Measurements from ENCODE around the gene MAST4.
A peak's percentile ranks its signal among the peaks of the same experiment; 100 is the strongest.

Gene MAST4

DNA sequence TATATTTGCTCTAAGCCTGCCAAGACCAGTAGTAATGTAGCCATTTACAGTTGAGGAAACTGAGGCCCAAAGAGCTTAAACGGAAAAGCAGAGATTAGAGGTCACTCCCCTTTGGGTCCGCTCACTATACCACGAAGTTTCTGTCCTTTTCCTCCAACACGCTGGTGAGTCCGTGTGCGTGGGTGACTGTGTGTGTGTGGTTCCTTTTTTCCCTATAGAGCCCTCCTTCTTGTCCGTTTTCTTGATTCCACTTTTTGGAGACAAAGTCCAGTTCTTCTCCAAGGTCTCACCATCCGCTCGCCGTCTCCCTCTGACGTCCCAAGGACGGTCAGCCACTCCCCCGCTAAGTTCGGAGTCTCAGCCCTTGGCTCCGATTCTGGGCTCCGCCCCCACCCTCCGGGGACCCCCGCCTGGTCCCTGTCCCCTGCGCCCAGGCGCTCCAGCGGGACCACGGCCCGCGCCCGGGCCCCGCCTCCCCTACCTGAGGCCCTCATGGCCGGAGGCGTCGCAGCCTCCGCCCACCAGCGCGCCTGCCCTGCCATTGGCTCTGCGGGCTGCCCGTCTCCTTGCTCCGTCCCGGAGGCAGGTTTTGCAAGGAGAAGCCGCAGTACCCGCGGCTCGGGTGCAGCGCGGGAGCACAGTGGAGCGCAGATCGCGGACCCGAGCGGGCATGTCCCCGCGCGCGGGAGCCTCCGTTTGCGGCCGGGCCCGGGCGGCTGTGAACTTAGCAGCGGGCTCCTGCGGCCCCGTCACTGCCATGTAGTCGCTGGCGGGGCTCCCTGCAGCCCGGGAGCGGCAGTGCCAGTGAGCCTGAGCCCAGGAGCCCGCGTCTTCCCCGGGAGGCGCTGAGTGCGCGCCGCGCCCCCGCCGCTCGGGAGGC, at the start of gene MAST4:
Gene MAST4, plus strand, starts transcription at position 638 of the 880 bp plus-strand sequence. CDS start 263 bp downstream, outside the sequence.
- DNase-seq, result peak; percentile 95

DNA sequence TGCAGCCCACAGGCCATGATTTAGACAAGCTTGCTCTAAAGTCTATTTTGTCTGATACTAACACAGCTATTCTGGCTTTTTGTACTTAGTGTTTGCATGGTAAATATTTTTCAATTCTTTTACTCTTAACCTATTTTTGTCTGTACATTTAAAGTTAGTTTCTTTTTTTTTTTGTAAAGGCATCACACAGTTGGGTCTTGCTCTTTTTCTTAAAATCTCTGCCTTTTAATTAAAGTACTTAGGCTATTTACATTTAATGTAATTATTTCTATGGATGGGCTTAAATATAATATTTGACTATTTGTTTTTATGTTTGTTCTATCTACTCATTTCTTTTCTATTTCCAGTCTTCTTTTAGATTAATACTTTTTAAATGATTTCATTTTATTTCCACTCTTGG, 49.7 kb upstream of the MAST4 start:
- DNase-seq, result no peak

DNA sequence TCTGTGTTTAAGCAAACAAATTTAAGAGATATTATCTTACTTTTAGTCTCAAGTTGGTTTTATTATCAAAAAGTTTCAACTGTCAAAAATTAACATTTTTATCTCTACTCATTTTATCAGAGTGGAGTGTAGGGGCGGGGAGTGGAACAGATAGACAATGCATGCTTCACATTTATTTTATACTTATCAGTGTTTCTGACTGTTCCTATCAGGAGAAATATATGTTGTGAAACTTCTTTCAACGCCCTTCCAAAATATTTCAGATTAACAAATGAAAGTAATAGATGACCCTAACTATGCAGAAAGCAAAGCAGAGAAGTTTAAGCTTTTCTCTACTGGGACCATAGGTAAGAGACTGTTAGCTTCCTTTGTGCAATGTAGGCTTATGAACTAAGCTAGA, 44.9 kb upstream of the MAST4 start:
- DNase-seq, result no peak

DNA sequence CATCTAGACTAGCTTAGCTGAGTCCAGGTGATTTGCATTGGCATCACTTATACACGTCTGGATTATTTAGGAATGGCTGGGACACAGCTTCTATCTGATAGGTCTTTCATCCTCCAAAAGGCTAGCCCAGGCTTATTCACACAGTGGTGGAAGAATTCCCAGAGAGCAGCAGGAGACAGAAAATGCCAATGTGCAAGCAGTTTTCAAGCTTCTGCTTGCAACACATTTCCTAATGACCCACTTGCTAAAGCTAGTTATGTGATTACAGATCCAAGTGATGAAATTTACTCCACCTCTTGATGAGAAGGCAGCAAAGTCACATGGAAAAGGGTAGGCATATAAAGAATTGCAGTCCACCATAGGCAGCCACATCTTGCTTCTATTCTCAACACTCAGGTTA, 44.2 kb upstream of the MAST4 start:
- DNase-seq, result no peak

DNA sequence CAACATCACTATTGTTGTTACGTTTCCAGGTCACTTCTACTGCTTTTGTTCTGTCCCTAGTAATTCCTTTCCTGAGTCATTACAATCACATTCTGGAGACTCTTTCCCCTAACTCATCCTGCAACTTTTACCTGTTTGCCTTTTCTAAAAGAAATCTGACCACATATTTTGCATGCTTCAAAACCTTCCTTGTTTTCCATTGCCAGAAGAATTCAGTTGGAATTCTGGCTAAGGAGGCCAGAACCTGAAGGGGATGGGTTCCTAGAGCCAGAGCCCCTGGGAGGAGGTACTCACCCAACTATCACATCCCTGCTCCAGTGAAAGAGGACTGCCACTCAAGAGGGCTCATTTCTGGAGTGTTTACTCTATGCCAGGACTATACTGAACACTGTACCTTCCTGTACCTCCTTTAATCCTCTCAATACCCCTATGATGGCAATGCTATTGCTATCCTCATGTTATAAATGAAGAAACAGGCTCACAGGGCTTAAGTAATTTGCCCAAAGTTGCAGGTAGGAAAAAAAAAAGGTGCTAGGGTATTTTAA, 42.8 kb upstream of the MAST4 start:
- no peak for DNase-seq

DNA sequence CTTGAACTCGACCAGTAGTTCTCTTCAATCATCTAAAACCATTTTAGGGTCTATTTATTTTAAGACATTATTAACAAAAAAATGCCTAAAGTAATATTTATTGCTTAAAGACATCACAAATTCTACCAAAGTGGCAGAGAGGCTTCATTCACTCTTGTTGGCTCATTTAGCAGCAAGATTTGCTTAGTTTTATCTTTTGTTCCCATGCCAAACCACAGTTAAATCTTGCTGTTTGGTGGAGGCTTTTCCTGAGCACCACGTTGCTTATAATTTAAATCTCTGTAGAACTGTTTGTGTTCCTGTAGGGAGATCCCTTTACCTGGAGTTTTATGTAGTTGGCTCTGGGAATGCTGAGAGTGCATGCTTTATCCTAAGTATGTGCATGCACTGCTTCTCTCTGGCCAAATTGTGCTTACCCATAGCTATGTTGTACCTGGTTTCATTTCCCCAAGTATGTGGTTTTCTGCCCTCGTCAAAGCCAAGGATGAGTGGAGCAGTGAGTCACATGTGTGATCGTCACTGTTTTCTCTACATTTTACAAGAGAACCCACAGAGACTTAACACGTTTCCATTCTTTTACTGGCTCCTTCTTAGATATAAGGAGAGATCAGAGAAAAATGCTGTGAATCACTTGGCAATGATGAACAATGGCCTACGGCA, 42.1 kb upstream of the MAST4 start:
- DNase-seq, result no peak

DNA sequence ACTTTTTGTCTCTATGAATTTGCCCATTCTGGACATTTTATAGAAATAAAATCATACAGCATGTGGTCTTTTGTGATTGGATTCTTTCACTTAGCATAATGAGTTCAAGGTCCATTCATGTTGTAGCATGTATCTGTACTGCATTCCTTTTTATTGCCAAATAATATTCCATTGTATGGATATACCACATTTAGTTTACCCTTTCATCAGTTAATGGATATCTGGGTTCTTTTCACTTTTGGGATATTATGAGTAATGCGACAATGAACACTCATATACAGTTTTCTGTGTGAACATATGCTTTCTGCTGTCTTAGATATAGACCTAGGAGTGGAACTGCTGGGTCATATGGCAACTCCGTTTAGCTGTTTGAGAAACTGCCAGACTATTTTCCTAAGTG, 41.3 kb upstream of the MAST4 start:
- no peak for DNase-seq

DNA sequence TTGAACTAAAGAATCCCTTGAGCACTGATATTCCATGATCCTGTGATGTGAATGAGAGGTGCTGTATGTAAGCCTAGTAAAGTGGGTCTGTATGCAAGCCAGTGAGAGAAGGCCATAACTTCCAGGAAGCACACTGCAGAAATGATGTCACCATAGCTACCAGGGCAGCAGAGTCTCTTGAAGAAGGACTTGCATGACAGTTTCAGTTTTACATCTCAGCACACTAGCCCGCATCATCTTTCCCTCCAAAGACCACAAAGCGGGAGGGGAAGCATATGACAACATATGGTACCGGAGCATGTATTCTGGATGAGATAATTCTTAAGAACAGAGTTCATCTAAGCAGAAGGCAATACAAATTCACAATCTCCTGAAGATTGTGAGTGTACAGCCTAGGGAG, 37.6 kb upstream of the MAST4 start:
- no peak for DNase-seq

DNA sequence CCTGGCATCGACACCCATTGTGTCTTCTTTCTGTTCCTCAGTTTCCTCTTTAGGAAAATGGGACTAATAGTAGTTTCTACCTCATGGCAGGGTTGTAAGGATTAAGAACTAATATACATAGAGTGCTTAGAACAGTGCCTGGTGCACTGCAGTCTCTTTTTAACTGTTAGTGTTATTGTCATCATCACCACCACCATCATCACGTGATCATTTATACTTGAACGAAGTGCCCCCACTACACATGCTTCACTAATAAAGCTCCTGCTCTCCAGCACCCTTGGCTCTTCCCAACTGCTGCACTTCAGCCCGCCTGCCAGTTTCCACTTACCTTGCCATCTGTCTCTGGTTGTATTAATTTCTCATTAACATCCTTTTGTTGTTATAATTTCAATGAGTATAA, 35.8 kb upstream of the MAST4 start:
- DNase-seq, result no peak

DNA sequence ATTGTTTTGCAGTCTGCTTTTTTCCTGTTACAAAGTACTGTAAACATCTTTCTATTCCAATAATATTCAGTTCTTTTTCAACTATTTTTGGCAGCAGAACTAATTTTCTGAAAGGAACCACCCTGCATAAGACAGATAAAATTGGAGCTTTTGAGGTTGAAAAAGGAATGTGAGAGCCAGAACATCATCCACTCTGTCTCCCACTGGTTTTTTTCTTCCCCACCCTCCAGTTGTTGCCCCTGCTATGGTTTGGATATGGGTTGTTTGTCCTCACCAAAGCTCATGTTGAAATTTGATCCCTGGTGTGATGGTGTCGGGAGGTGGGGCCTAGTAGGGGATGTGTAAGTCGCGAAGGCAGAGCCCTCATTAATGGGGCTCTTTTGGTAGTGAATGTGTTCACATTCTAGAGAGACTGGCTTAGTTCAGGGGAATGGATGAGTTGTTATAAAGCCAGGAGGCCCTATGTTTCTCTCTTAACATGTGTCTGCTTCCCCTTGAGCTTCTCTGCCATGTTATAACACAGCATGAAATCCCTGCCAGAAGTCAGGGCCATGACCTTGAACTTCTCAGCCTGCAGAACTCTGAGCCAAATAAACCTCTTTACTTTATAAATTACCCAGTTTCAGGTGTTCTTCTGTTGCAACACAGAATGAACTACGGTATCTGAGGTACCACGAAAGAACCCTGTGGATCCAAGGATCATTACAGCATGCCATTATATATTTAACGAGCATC, 34.8 kb upstream of the MAST4 start:
- DNase-seq, result no peak

DNA sequence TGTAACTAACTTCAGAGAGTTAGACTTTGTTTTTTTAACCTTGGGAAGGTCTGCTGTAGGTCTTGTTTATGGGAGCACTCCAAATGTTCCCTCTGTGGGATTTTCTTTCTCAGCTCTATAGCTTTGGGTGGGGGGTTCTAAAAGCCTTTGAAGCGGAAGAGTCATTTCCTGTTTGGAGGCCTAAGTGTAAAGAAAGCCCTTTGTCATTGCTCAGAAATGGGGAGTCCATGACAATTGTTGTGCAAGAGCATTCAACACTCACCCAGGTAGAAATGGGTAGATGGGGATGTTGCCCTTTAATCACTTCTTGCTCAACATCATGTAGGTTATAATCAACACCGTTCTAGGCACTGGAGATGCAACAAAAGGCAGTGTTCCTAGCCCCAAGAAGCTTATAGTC, 30.3 kb upstream of the MAST4 start:
- DNase-seq, result no peak

DNA sequence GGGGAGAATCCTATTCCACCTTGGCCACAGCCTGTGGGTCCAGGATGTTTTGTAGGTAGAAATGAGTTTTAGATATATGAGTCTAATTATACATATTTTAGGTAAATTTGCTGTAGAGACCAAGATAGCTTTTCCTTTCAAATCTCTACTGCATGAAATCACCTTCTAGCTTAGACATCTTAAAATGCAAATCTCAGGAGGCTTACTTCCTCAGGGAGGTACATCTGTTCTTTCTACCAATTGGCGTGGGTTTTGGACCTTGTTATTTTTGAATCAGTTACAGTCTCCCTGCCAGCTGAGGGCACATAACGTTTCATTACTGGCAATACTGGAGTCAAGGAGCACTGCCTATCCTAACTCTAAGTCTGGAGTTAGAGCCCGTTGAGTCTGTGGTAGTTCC, 28.7 kb upstream of the MAST4 start:
- DNase-seq, result no peak

DNA sequence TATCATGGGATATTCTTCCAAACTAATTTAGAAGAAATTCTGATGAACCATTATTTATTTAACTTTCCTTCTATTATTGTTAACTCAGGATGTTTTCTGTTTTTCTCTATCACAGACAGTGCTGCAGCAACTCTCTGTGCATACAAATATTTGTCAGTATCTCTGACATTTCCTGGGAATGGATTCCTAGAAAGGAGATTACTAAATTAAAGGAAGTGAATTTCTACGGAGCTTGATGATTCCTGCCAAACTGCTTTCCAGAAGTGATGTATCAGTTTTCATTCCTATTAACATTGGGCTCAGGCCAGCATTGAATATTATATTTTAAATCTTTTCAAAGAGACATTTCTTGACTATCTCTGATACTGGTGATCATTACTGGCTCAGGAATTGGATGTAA, 26.0 kb upstream of the MAST4 start:
- no peak for DNase-seq

DNA sequence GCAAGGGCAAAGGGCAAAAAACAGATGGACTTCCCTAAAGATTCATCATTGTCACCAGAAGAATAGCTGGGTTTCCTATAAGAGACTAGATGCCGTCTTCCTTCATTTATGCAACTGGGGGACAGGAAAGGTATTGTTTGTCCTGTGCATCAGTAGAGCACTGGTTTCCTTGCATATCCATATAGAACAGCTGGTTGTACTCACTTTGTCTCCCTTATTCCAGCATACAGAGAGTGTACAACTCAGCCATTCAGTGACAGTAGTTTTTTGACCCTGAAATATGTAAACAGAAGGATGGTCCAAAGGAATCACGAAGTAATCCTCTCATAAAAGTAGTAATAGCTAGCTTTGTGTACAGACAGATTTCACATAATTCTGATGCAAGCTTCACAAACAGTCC, 22.5 kb upstream of the MAST4 start:
- DNase-seq, result no peak

DNA sequence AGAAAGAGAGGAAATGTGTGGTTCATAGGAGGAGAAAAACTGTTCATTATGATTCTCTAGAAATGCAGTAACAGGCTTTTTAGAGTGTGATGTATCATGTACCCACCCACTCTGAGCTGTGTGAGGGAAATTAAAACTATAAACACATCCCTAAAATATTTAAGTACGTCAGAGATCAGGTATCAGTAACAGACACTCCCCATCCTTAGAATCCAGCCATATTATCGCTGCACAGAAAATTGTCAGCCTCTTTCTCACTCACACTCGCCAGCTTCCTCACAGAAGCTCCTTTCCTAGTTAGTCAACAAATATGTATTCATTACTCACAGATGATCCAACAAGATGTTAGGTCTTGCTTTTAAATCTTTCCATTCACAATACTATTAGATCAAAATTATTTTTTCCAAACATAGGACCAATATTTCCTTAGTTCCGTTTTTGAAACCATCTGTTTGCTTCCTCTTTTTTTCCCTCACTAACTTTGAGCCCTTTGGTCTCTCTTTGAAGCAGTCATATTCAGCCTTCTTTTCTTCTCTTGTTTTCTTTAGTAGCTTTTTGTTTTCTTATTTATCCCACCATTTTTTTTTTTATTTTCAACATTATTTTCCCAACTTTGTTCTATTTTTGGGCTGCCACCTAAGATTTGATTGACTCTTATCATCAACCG, 13.6 kb upstream of the MAST4 start:
- no peak for DNase-seq

DNA sequence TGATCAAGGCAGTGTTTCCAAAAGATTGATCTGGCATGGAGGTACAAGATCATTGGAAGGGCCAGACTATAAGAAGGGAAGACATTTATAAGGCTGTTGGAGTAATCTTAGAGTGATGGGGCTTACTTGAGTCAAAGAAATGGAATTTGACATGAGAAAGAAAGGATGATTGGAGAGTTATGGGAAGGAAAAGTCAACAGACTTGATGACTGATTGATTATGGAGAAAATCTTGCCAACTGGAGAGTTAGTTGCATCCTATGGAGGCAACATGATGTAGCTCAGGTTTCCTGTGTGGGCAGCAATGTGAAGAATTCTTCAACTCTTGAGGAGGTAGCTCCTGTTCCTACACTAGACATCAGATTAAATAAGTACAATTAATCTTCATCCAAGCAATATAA, 10.9 kb upstream of the MAST4 start:
- DNase-seq, result no peak

DNA sequence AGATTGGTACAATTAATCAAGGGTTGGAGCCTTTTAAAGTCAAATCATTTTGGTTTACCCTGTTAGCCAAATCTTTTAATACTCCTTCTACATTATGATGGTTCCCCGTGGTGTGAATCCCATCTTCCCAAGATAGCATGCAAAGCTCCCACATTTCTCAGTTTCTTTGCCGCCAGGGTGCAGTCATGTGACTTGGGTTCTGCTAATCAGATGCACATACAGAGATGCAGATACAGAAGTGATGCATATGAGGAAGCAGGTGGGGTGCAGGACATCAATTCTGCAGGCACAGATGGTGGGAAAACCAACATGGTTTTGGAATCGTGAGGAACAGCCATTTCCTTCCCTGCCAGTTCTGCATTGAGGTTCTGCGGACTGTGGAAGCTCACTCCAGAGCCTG, 8.4 kb upstream of the MAST4 start:
- DNase-seq, result no peak

DNA sequence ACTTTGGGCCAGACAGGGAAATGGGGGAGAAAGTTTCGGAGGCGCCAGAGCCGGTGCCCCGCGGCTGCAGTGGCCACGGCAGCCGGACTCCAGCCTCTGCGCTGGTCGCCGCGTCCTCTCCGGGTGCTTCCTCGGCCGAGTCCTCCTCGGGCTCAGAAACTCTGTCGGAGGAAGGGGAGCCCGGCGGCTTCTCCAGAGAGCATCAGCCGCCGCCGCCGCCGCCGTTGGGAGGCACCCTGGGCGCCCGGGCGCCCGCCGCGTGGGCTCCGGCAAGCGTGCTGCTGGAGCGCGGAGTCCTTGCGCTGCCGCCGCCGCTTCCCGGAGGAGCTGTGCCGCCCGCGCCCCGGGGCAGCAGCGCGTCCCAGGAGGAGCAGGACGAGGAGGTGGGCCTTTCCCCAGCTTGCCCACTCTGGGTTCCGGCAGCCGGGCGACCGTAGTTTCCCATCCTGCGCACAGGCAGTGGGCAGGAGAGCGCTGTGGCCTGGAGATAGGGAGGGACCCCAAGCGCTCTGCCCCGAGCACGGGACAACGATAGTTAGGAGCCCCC, 516 bp downstream of the MAST4 start:
- no peak for DNase-seq

DNA sequence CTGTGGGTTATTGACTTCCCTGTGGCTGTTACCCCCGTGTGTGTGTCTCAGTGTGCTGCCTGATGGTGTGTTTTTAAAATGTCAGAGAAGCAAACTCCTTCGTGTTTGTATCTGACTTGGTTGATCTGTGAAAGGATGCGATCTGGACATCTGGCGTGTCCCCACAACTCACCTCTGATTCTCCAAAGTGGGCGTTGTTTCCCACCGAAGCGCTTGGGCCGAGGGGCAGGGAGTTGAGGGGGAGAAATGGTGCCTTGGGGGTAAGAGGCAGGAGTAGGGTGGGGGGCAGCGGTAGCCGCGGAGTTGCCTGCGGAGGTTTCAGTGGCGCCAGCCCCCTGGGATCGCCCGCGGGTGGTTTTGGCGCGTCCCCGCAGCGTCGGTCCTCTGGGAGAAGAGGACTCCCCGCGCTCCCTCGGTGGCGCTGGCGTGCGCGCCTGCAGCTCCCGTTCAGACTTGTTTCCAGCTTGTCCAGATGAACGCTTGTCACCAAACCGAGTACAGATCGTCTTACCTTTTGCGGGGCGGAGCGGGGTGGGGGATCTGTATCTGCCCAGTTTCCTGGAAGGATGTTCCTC, 1.1 kb downstream of the MAST4 start:
- peak; percentile 55 for DNase-seq

DNA sequence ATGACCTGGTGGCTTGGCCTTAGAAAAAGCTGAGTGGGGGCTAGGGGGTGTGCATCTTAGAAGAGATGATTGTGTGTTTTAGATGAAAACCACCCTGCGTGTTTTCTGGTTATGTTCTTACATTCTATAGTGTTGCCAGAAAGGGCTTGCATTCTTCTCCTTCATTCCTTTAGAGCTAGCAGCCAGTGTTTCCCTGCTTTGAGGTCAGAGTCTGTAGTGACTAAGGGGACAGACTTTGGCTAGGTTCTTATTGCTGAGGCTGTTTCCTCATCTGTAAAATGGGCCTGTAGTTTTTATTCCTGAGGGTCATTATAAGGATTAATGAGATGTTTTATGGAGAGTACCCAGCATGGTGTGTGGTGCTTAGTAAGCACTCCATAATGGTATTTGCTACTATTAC, 6.4 kb downstream of the MAST4 start:
- DNase-seq, result no peak

DNA sequence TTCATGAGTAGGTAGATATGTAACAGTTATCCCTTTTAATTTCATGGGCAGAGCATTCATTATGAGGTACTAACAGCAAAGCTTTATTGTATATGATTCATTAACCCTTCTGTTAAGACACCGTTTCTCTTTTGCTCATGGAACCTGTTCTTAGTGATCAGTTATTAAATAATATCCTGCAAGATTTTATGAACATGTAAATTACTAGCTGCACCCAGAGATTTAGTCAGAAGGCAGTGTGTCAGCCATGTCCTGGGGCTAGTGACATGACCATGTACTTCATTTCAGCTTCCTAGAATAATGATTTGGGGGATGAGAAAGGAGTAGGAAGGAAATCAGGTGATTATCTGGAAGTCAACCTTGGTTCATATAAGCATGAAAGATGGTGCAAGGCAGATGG, 7.0 kb downstream of the MAST4 start:
- DNase-seq, result no peak

DNA sequence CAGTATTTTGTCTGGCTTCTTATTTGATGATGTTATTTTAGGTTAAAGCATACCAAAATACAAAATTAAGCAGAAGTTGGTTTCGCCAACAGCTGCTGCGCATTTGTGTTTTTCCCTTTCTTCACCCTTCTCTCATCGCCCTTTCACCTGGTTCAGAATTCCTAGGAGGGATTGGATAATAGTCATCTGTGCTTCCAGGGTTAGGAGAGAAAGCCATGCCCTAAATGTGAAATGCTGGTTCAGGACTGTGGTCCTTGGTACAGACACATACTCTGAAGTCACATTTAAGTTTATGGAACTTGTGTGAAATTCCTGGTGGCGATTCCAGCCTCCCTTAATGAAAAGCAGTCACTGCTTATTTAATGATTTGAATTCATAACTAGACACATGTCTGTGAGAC, 7.7 kb downstream of the MAST4 start:
- no peak for DNase-seq
